HT-29 (cell line): ENCODE measurements around the gene RANBP3. TPM values are rescaled to one million over a fixed set of nuclear protein-coding genes. Genes with fewer than 3 reads are reported as not detected.
"Not testable (repeated sequence)": the region's sequence is repeated elsewhere in the genome, so short reads cannot be mapped to it uniquely, and the experiment has no call there.

Experiments
- DNase-seq: peaks from one replicate; pipeline ENCODE4 v3.0.0-alpha.2; 2015; ENCODE audit warnings: low spot score
- total RNA-seq: library from RNA; depleted of rRNA; stranded (reverse); fragments of >200 nt; shearing (Covaris generic); gene quantifications from 2 replicates; pipeline ENCODE4 v1.2.3, GENCODE V29; 2014

The RANBP3 gene
- total RNA-seq, 1 experiment from 2014 or later = 79.3 TPM

GRCh38 chr19:5966941-5967340 is 11.0 kb downstream of the RANBP3 start:
- DNase-seq = no peak

- DNase-seq = no peak
Measured at GRCh38 chr19:5966215-5966614, 11.7 kb downstream of the RANBP3 start.

- DNase-seq = no peak
Measured at GRCh38 chr19:5964816-5965565, 12.9 kb downstream of the RANBP3 start.

- no peak for DNase-seq
Measured at GRCh38 chr19:5963855-5964254, 14.1 kb downstream of the RANBP3 start.

- not testable (repeated sequence) for DNase-seq
Measured at GRCh38 chr19:5963259-5963658, 14.7 kb downstream of the RANBP3 start.

- peak; percentile 47 for DNase-seq
Measured at GRCh38 chr19:5961969-5962945, 15.7 kb downstream of the RANBP3 start.

- not testable (repeated sequence) for DNase-seq
Measured at GRCh38 chr19:5961641-5961968, 16.3 kb downstream of the RANBP3 start.

- no peak for DNase-seq
Measured at GRCh38 chr19:5960005-5961001, 17.6 kb downstream of the RANBP3 start.

GRCh38 chr19:5959260-5960004 is 18.5 kb downstream of the RANBP3 start:
- DNase-seq = no peak

- no peak for DNase-seq
Measured at GRCh38 chr19:5958851-5959122, 19.2 kb downstream of the RANBP3 start.

GRCh38 chr19:5958074-5958850 is 19.7 kb downstream of the RANBP3 start:
- no peak for DNase-seq

GRCh38 chr19:5957170-5957569 is 20.8 kb downstream of the RANBP3 start:
- no peak for DNase-seq

GRCh38 chr19:5956728-5957127 is 21.2 kb downstream of the RANBP3 start:
- DNase-seq = no peak

- no peak for DNase-seq
Measured at GRCh38 chr19:5956323-5956722, 21.6 kb downstream of the RANBP3 start.

GRCh38 chr19:5955636-5955935 is 22.4 kb downstream of the RANBP3 start:
- no peak for DNase-seq

- DNase-seq = no peak
Measured at GRCh38 chr19:5954293-5954692, 23.6 kb downstream of the RANBP3 start.

- no peak for DNase-seq
Measured at GRCh38 chr19:5953680-5954213, 24.2 kb downstream of the RANBP3 start.

GRCh38 chr19:5953030-5953589 is 24.8 kb downstream of the RANBP3 start:
- no peak for DNase-seq

GRCh38 chr19:5952193-5953029 is 25.5 kb downstream of the RANBP3 start:
- DNase-seq = no peak
